DMS 273 treated with DMSO at 0.1 percent for 48 hours (cell line): Measurements from ENCODE around the gene KLHDC1.
"Not testable (repeated sequence)": the region's sequence is repeated elsewhere in the genome, so short reads cannot be mapped to it uniquely, and the experiment has no call there.

Experiments used
- DNase-seq: peaks from one replicate; lab custom pipeline; 2025; lab: John Stamatoyannopoulos, UW

KLHDC1 gene

GRCh38 chr14:49721733-49722435 lies 29.0 kb downstream of the KLHDC1 start:
- DNase-seq, result not testable (repeated sequence)

GRCh38 chr14:49727171-49727570 lies 34.3 kb downstream of the KLHDC1 start:
- no peak for DNase-seq

DNA sequence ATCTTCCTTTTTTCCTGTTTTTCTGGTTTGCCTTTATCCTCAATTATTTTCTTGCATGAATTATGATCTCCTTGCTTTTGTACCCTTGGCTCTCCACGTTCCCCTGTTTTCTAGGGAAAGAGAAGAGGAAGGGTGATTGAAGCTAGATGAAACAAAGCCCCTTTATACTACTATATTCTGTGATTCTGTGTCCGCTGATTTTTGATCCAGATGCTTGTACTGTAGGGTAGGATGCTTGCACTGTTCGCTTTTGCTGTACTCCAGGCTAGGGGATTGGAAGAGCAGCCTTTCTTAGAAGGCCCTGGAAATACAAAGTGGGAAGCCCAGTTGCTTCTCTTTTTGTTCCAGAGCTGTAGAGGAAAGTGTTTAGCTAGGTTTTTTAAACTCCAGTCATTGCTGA lies 40.0 kb downstream of the KLHDC1 start:
- DNase-seq, result no peak

- no peak for DNase-seq
Observed at GRCh38 chr14:49733836-49734235, 40.9 kb downstream of the KLHDC1 start.

DNA sequence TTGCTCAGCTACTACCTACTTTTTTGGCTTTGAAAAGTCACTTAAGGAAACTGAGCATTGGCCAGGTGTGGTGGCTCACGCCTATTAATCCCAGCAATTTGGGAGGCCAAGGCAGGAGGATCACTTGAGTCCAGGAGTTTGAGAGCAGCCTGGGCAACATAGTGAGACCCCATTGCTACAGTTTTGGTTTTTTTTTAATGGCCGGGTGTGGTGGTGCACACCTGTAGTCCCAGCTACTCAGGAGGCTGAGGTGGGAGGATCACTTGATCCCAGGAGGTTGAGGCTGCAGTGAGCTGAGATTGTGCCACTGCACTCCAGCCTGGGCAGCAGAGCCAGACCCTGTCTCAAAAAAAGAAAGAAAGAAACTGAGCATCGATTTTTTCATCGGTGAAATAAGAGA lies 42.7 kb downstream of the KLHDC1 start:
- DNase-seq, result not testable (repeated sequence)

GRCh38 chr14:49745191-49745590 lies 52.3 kb downstream of the KLHDC1 start:
- no peak for DNase-seq

DNA sequence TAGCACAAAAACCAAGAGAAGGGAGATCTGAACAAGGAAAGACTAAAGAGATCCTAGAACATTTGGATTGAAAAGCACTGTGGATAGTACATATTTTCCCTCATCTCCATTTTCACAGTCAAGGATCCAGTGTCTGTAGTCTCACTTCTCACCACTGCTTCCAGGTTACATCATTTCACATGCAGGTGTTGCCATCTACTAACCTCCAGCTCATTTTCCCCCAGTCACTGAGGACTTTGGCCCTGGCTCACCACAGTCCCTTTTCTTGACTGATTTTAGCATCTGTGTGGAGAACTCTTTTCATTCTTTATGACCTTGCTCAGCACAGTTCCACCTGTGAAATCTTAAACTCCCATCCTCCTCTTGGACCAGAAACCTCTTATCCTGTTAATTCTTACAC lies 53.6 kb downstream of the KLHDC1 start:
- not testable (repeated sequence) for DNase-seq

DNA sequence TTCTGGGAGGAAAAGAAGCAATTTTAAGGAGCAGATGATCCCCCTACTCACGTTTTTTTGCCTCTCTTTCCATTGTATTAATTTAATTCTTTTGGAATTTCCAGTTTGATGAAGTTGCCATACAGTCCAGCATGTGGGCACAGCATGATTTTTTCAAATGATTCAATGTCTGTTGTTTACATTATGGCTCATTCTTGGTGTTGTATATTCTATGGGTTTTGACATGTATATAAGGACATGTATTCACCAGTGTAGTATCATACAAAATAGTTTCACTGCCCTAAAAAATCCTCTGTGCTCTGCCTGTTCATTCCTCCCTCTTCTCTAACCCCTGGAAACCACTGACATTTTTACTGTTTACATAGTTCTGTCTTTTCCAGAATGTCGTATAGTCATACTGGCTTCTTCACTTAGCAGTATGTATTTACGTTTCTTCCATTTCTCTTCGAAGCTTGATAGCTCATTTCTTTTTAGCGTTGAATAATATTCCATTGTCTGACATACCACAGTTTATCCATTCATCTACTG lies 61.7 kb downstream of the KLHDC1 start:
- DNase-seq, result no peak

- DNase-seq, result no peak
Observed at GRCh38 chr14:49755378-49755777, 62.5 kb downstream of the KLHDC1 start.

- no peak for DNase-seq
Observed at GRCh38 chr14:49761839-49762551, 69.1 kb downstream of the KLHDC1 start.

- DNase-seq, result no peak
Observed at GRCh38 chr14:49766839-49767238, 73.9 kb downstream of the KLHDC1 start.

DNA sequence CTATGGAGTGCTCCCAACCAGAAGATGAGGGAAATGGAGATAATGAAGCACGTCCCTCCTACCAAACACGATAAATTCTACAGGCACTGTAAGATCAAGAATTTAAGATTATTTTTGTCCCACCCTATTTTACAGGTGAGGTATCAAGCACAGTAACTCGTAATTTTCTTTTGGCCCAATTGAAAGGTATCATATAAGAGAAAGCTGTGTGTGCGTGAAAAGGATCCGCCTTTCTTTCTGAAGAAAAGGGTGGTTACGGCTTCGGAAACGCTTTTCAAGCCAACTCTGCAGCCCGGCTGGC lies 74.3 kb downstream of the KLHDC1 start:
- DNase-seq, result no peak

DNA sequence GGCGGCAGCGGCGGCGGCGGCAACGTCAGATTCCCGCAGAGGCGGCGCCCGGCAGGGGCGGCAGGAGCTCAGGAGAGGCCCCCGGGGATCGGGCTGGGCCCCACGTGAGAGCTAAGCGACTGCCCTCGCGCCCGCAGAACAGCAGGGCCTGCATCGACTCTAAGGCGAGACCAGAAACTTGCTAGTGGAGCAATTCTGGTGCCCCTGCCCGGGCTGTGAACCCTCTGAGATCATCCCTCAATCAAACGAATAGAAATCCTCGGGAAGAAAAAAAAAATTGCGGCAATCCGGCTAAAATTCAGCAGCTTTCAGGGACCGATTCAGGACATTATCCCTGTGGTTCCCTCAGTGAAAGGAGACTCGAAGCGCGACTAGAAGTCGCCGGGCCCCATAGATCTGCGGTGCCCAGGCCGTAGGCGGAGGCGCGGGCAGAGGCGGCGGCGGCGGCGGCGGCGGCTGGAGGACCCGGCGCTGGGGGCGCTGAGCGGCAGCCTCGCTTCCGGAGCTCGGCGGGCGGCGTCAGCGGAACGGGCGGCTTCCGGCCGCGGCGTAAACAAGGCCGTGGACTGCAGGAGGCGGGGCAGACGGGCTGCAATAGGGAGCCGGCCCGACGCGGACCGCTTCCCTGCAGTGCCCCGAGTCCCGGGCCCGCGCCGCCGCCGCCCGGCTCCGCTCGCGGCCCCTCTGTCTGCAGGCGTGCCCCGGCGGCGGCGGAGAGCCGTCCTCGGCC lies 74.8 kb downstream of the KLHDC1 start, which contains the start of gene KLHDC2:
Gene KLHDC2 (plus strand): TSS at position 583 of the 730 bp plus-strand sequence. CDS start 316 bp downstream, outside the sequence.
- DNase-seq, result peak; percentile 53

- DNase-seq, result no peak
Observed at GRCh38 chr14:49768301-49769121, 75.6 kb downstream of the KLHDC1 start.

GRCh38 chr14:49769171-49769570 lies 76.3 kb downstream of the KLHDC1 start:
- DNase-seq, result no peak

DNA sequence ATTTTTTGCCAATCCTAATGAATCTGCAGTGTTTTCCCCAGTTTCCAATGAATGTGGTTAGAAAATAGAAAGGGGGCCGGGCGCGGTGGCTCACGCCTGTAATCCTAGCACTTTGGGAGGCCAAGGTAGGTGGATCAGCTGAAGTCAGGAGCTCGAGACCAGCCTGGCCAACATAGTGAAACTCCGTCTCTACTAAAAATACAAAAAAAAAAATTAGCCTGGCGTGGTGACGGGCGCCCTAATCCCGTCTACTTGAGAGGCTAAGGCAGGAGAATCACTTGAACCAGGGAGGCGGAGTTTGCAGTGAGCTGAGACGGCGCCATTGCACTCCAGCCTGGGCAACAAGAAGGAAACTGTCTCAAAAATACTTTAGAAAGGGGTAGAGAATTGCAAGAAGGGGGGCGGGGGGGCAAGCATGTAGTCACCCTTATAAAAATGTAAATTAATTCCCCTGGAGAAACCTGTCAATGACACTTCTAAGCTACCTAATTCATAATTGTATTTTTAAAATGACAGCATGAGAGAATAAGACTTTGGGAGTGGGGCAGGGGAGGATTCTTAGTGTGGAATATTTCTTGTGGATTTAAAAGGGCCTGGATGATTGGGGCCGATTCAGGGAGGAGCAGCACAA lies 76.8 kb downstream of the KLHDC1 start:
- no peak for DNase-seq

- DNase-seq, result no peak
Observed at GRCh38 chr14:49770212-49770817, 77.4 kb downstream of the KLHDC1 start.

DNA sequence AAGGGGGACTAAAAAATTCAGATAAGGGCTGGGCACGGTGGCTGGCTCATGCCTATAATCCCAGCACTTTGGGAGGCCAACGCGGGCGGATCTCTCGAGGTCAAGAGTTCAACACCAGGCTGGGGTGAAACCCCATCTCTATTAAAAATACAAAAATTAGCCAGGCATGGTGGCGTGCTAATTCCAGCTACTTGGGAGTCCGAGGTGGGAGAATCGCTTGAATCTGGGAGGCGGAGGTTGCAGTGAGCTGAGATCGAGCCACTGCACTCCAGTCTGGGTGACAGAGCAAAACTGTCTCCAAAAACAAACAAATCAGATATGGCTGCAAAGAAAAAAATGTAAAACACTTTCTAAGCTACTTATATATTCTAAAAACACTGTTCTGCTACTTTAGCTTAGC lies 78.8 kb downstream of the KLHDC1 start:
- not testable (repeated sequence) for DNase-seq

DNA sequence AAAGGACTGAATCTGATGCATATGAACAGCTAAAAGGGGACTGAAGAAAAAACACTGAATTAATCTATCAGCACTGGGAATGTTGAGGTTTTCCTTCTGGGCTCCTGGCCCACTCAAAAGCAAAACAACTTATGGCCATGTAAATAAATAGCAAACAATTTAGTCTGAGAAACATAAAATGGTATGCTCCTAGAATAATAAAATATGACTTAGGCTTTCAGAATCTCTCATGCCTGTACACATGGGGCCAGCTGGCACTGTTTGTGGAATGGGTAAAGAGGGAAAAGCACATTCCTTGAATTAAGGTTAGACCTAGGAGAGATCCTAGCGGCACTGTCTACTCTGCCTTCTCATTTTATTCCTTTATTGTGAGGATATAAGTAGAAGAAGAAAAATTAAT lies 81.2 kb downstream of the KLHDC1 start:
- DNase-seq, result no peak

DNA sequence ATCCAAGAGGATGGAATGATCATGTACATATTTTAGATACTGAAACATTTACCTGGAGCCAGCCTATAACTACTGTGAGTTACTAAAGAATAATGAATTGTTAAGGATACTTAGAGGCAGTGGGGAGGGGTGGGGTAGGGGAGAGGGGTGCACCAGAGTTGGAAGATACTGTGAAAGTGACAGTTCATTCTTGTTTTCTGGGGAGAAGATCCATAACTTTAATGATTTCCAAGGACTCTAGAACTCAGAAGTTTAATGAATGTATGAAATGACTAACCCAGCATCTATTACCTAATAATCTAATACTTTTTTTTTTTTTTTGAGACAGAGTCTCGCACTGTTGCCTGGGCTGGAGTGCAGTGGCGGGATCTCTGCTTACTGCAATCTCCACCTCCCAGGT lies 85.5 kb downstream of the KLHDC1 start:
- no peak for DNase-seq

GRCh38 chr14:49781040-49781439 lies 88.1 kb downstream of the KLHDC1 start:
- not testable (repeated sequence) for DNase-seq
